Vagina (tissue), 2 donors: ENCODE measurements around the gene TBXAS1.

ENCODE experiments used
- POLR2A ChIP-seq, 2 donors: fragments of 450-650 bp; IDR thresholded peaks; one replicate each; pipeline ENCODE4 v1.6.1; 2017; ENCODE audit warnings: antibody characterized with exemption in 2 of 2, mild to moderate bottlenecking in 2 of 2, moderate library complexity in 2 of 2
- TF ChIP-seq, protein P1 (sequence below), 3 experiments: fragments of 450-650 bp in 2 of 3; fragments of 200-600 bp in 1 of 3; sonication (generic) in 1 of 3; IDR thresholded peaks; one replicate each; pipeline ENCODE4 v1.5.1; 2017 to 2019; ENCODE audit warnings: antibody characterized with exemption in 3 of 3, mild to moderate bottlenecking in 2 of 3, moderate library complexity in 2 of 3

DNA sequence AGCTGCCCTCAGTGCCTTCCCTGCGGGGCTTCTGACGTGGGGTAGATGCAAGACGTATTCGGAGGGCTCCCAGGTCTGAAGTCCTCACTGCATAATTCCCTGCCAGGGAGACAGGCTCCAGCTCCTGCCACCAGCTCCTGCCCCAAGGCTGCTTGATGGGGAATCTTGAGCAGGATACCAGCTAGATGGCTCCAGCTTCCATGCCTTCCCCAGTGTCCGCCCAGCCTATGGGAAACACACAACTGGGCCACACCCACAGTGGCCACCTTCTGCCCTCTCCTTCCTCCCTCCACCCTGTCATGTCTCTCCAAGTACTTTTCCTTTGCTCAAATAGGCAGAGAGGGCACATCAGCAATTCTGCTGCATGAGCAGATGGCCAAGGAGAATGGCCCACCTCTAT lies 137.9 kb downstream of the TBXAS1 start:
- TF ChIP-seq, protein P1, sequence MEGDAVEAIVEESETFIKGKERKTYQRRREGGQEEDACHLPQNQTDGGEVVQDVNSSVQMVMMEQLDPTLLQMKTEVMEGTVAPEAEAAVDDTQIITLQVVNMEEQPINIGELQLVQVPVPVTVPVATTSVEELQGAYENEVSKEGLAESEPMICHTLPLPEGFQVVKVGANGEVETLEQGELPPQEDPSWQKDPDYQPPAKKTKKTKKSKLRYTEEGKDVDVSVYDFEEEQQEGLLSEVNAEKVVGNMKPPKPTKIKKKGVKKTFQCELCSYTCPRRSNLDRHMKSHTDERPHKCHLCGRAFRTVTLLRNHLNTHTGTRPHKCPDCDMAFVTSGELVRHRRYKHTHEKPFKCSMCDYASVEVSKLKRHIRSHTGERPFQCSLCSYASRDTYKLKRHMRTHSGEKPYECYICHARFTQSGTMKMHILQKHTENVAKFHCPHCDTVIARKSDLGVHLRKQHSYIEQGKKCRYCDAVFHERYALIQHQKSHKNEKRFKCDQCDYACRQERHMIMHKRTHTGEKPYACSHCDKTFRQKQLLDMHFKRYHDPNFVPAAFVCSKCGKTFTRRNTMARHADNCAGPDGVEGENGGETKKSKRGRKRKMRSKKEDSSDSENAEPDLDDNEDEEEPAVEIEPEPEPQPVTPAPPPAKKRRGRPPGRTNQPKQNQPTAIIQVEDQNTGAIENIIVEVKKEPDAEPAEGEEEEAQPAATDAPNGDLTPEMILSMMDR (IDR thresholded peaks at IDR 0.05) = no peak
- no peak for TF ChIP-seq POLR2A (IDR thresholded peaks at IDR 0.05)
